GM20431 (cell line): ENCODE results near the gene LHX1.

ENCODE experiments used
- in situ Hi-C: fragments of 300-500 bp; cut with MseI, MboI; formaldehyde crosslinking; loops from one replicate; pipeline ENCODE4 v1.15.0; 2020; ENCODE audit warnings: low sequenced_read_pairs; ENCODE audit not compliant: unreplicated experiment

LHX1 gene

GRCh38 chr17:36937001-36937958 is at the start of gene LHX1:
TSS of gene LHX1 (plus strand) at chr17:36937475. CDS start at chr17:36938198, 723 bp downstream.
- in situ Hi-C loops, result no loop called here

GRCh38 chr17:36888236-36888951 is 48.9 kb upstream of the LHX1 start:
- in situ Hi-C loops, result no loop called here

GRCh38 chr17:36889770-36890349 is 47.4 kb upstream of the LHX1 start:
- in situ Hi-C loops, result no loop called here

- in situ Hi-C loops, result no loop called here
Observed at GRCh38 chr17:36890398-36891168, 46.7 kb upstream of the LHX1 start.

GRCh38 chr17:36892112-36892838 is 45.0 kb upstream of the LHX1 start:
- in situ Hi-C loops, result no loop called here

GRCh38 chr17:36894177-36894576 is 43.1 kb upstream of the LHX1 start:
- in situ Hi-C loops, result no loop called here

GRCh38 chr17:36894925-36895324 is 42.4 kb upstream of the LHX1 start:
- in situ Hi-C loops, result no loop called here

- in situ Hi-C loops, result no loop called here
Observed at GRCh38 chr17:36899250-36900159, 37.8 kb upstream of the LHX1 start.

GRCh38 chr17:36900160-36900512 is 37.1 kb upstream of the LHX1 start:
- in situ Hi-C loops, result no loop called here

GRCh38 chr17:36901506-36901905 is 35.8 kb upstream of the LHX1 start:
- in situ Hi-C loops, result no loop called here

GRCh38 chr17:36907407-36907806 is 29.9 kb upstream of the LHX1 start:
- in situ Hi-C loops, result no loop called here

GRCh38 chr17:36910513-36910912 is 26.8 kb upstream of the LHX1 start:
- in situ Hi-C loops, result no loop called here

- in situ Hi-C loops, result no loop called here
Observed at GRCh38 chr17:36911001-36911400, 26.3 kb upstream of the LHX1 start.

- in situ Hi-C loops, result no loop called here
Observed at GRCh38 chr17:36913132-36913531, 24.1 kb upstream of the LHX1 start.

- in situ Hi-C loops, result no loop called here
Observed at GRCh38 chr17:36918211-36918691, 19.0 kb upstream of the LHX1 start.

GRCh38 chr17:36919407-36919968 is 17.8 kb upstream of the LHX1 start:
- in situ Hi-C loops, result no loop called here

- in situ Hi-C loops, result no loop called here
Observed at GRCh38 chr17:36920032-36921005, 17.0 kb upstream of the LHX1 start.
